ENCODE measurements around the gene FN3K. TPM values are rescaled to one million over a fixed set of nuclear protein-coding genes. Genes with fewer than 3 reads are reported as not detected.

The FN3K gene
- total RNA-seq, 1 donor from 2014 or later: 5.8 TPM

GRCh38 chr17:82690786-82691489, 44.5 kb upstream of the FN3K start:
- no peak for DNase-seq (ENCODE audit: low read depth)
- H3K36me3 ChIP-seq (ENCODE audit: control insufficient read depth, insufficient read depth, low read length): no peaks in the 10 kb centered on the region
- no peak for TF ChIP-seq CTCF (IDR thresholded peaks at IDR 0.05; ENCODE audit: insufficient read depth, low read length, poor library complexity, severe bottlenecking)

GRCh38 chr17:82691714-82692113, 43.7 kb upstream of the FN3K start:
- H3K36me3 ChIP-seq (ENCODE audit: control insufficient read depth, insufficient read depth, low read length): no peaks in the 10 kb centered on the region
- no peak overlapping the region for H3K4me3 ChIP-seq (ENCODE audit: low read depth, low read length)
- no peak for DNase-seq (ENCODE audit: low read depth)
- H3K27me3 ChIP-seq (ENCODE audit: control insufficient read depth, insufficient read depth, low read length): no peaks in the 10 kb centered on the region
- TF ChIP-seq CTCF (IDR thresholded peaks at IDR 0.05; ENCODE audit: insufficient read depth, low read length, poor library complexity, severe bottlenecking): no peak

More at GRCh38 chr17:82690786-82691489, 44.5 kb upstream of the FN3K start:
- no peaks in the 10 kb centered on the region for H3K27me3 ChIP-seq (ENCODE audit: control insufficient read depth, insufficient read depth, low read length)
- no peak overlapping the region for H3K4me3 ChIP-seq (ENCODE audit: low read depth, low read length)

GRCh38 chr17:82692268-82692667, 43.1 kb upstream of the FN3K start:
- TF ChIP-seq CTCF (IDR thresholded peaks at IDR 0.05; ENCODE audit: insufficient read depth, low read length, poor library complexity, severe bottlenecking): no peak
- H3K27me3 ChIP-seq (ENCODE audit: control insufficient read depth, insufficient read depth, low read length): peaks cover 2% of the 10 kb centered on the region
- no peak overlapping the region for H3K4me3 ChIP-seq (ENCODE audit: low read depth, low read length)
- H3K36me3 ChIP-seq (ENCODE audit: control insufficient read depth, insufficient read depth, low read length): no peaks in the 10 kb centered on the region
- DNase-seq (ENCODE audit: low read depth): no peak

- Histone ChIP-seq H3K36me3 (ENCODE audit: control insufficient read depth, insufficient read depth, low read length) (no peaks in the 10 kb centered on the region), H3K27me3 (ENCODE audit: control insufficient read depth, insufficient read depth, low read length) (peaks cover 6% of the 10 kb centered on the region), H3K4me3 (ENCODE audit: low read depth, low read length) (no peak overlapping the region)
- TF ChIP-seq CTCF (IDR thresholded peaks at IDR 0.05; ENCODE audit: insufficient read depth, low read length, poor library complexity, severe bottlenecking): no peak
- no peak for DNase-seq (ENCODE audit: low read depth)
Observed at GRCh38 chr17:82693168-82693867, 42.1 kb upstream of the FN3K start.

GRCh38 chr17:82694647-82695046, 40.8 kb upstream of the FN3K start:
- no peaks in the 10 kb centered on the region for H3K36me3 ChIP-seq (ENCODE audit: control insufficient read depth, insufficient read depth, low read length)
- peaks cover 6% of the 10 kb centered on the region for H3K27me3 ChIP-seq (ENCODE audit: control insufficient read depth, insufficient read depth, low read length)
- TF ChIP-seq CTCF (IDR thresholded peaks at IDR 0.05; ENCODE audit: insufficient read depth, low read length, poor library complexity, severe bottlenecking): no peak
- H3K4me3 ChIP-seq (ENCODE audit: low read depth, low read length): no peak overlapping the region
- DNase-seq (ENCODE audit: low read depth): no peak
